ENCODE measurements around the gene CLDN18. TPM values are rescaled to one million over a fixed set of nuclear protein-coding genes. Genes with fewer than 3 reads are reported as not detected.

The CLDN18 gene
- total and polyA plus RNA-seq, 3 donors from 2014 or later: 1.7 to 3.1 (median 2.6) TPM

DNA sequence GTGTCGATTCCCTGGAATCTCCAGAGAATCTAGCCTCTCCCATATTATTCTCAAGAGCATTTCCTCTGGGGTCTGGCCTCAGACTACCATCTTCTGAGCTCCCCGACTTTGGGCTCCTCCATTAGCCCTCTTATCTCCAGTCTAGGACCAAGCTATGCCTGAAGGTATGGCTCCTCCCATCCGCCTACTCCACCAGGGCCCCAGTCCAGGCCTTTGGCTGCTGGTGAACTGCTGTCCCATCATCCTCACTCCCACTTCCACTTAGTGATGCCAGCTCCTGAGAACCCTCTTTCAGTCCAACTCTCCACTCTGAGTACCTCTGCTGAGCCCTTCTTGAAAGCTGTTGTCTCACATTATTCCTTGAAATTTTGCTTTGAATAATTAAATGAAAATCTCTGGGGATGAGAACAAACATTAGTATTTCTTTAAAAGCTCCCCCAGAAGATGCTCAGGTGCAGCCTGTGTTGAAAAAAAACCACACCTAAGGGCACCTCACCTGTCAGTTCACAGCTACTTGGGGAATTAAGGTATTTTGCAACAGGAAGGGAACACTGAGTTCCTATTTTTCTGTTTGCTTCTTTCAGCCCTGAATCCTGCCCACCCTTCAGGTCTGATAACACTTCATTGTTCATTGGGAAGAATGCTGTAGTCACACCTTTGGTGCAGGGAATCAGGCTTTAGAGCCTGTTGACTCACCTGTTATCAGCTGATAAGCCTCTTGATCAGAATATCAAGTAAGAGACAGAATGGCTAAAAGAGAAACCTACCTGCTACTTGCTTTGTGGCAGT lies 9.5 kb downstream of the CLDN18 start:
- Histone ChIP-seq H3K27ac (no peak overlapping the region), H3K9me3 (no peaks in the 10 kb centered on the region), H3K36me3 (ENCODE audit: low read depth, missing control alignments) (no peaks in the 10 kb centered on the region), H3K27me3 (no peaks in the 10 kb centered on the region), H3K4me1 (no peaks in the 10 kb centered on the region), H3K4me3 (no peak overlapping the region)
- TF ChIP-seq POLR2A (IDR thresholded peaks at IDR 0.05) (no peak), CTCF (IDR thresholded peaks at IDR 0.05) (no peak)
- 77 to 94% methylated on average over 3 of the region's 3 CpGs for WGBS, 2 donors
- intact Hi-C loops (cut with DNase I; ENCODE audit: low total_unique reads): no loop called here
- DNase-seq: no peak

DNA sequence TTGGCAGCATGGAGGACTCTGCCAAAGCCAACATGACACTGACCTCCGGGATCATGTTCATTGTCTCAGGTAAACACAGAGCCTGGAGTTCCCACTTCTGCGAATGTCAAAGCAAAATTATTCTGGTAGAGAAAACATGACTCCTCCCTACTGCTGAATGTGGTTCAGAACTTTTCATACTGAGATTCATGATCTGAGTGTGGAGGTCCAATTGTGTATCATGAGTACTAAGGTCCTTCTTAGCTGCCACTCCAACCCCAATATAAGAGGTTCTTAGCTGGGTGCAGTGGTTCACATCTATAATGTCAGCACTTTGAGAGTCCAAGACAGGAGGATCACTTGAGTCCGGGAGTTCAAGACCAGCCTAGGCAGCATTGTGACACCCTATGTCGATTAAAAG lies 13.8 kb downstream of the CLDN18 start:
- intact Hi-C loops (cut with DNase I; ENCODE audit: low total_unique reads): no loop called here
- Histone ChIP-seq H3K4me1 (no peaks in the 10 kb centered on the region), H3K36me3 (ENCODE audit: low read depth, missing control alignments) (no peaks in the 10 kb centered on the region), H3K4me3 (no peak overlapping the region), H3K9me3 (no peaks in the 10 kb centered on the region), H3K27ac (no peak overlapping the region), H3K27me3 (no peaks in the 10 kb centered on the region)
- TF ChIP-seq CTCF (IDR thresholded peaks at IDR 0.05): no peak
- no peak for DNase-seq
- WGBS, 2 donors: 95 to 96% methylated on average over 4 of the region's 4 CpGs

- no peaks in the 10 kb centered on the region for H3K36me3 ChIP-seq (ENCODE audit: low read depth, missing control alignments)
- H3K9me3 ChIP-seq: no peaks in the 10 kb centered on the region
- H3K4me1 ChIP-seq: no peaks in the 10 kb centered on the region
- intact Hi-C loops (cut with DNase I; ENCODE audit: low total_unique reads): no loop called here
- no peak for DNase-seq
- TF ChIP-seq CTCF (IDR thresholded peaks at IDR 0.05): no peak
- TF ChIP-seq POLR2A (IDR thresholded peaks at IDR 0.05): no peak
- H3K27ac ChIP-seq: no peak overlapping the region
- H3K4me3 ChIP-seq: no peak overlapping the region
- H3K27me3 ChIP-seq: no peaks in the 10 kb centered on the region
These were observed 15.6 kb downstream of the CLDN18 start for GRCh38 chr3:138025553-138025952.

DNA sequence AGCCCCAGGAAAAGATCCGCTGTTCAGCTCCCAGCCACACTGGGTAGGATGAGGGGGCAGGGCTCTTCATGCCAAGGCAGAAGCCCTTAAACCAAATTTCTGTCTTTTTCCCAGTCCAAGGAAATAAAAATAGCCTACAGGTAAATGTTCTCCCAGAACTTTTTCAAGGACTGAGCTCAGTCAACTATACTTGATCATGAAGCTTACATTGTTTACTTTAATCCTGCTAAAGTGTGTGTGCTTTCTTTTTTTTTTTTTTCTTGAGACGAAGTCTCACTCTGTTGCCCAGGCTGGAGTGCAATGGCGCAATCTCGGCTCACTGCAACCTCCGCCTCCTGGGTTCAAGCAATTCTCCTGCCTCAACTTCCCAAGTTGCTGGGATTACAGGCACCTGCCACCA lies 17.9 kb downstream of the CLDN18 start:
- H3K9me3 ChIP-seq: no peaks in the 10 kb centered on the region
- intact Hi-C loops (cut with DNase I; ENCODE audit: low total_unique reads): no loop called here
- 93 to 97% methylated on average over 5 of the region's 5 CpGs for WGBS, 2 donors
- H3K27ac ChIP-seq: no peak overlapping the region
- no peak for DNase-seq
- H3K27me3 ChIP-seq: no peaks in the 10 kb centered on the region
- H3K4me1 ChIP-seq: no peaks in the 10 kb centered on the region
- H3K36me3 ChIP-seq (ENCODE audit: low read depth, missing control alignments): no peaks in the 10 kb centered on the region
- TF ChIP-seq CTCF (IDR thresholded peaks at IDR 0.05) (no peak), POLR2A (IDR thresholded peaks at IDR 0.05) (no peak)
- H3K4me3 ChIP-seq: no peak overlapping the region

DNA sequence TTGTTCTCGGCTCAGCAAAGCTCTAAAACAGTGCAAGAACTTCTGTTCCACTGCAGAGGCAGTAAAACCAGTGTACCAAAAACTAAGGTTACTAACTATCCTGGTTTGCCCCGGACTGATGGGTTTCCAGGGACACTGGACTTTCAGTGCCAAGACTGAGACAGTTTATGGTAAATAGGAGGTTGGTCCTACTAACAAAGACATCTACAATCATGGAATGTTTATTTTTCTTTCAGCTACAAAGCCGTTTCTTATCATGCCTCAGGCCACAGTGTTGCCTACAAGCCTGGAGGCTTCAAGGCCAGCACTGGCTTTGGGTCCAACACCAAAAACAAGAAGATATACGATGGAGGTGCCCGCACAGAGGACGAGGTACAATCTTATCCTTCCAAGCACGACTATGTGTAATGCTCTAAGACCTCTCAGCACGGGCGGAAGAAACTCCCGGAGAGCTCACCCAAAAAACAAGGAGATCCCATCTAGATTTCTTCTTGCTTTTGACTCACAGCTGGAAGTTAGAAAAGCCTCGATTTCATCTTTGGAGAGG lies 20.8 kb downstream of the CLDN18 start:
- no peaks in the 10 kb centered on the region for H3K9me3 ChIP-seq
- DNase-seq: no peak
- intact Hi-C loops (cut with DNase I; ENCODE audit: low total_unique reads): no loop called here
- WGBS, 2 donors: 67 to 76% methylated on average over 11 of the region's 11 CpGs
- no peaks in the 10 kb centered on the region for H3K4me1 ChIP-seq
- no peaks in the 10 kb centered on the region for H3K36me3 ChIP-seq (ENCODE audit: low read depth, missing control alignments)
- H3K27ac ChIP-seq: no peak overlapping the region
- H3K27me3 ChIP-seq: no peaks in the 10 kb centered on the region
- TF ChIP-seq POLR2A (IDR thresholded peaks at IDR 0.05) (no peak), CTCF (IDR thresholded peaks at IDR 0.05) (no peak)
- no peak overlapping the region for H3K4me3 ChIP-seq

Data from testis (tissue), 3 donors.